Smooth muscle cell (in vitro differentiated cells): ENCODE data around the gene NWD2. TPM values are rescaled to one million over a fixed set of nuclear protein-coding genes. Genes with fewer than 3 reads are reported as not detected.

ENCODE experiments used
- DNase-seq: peaks from one replicate; lab custom pipeline; 2025; ENCODE audit not compliant: unreplicated experiment; lab: John Stamatoyannopoulos, UW
- H2AFZ ChIP-seq: fragments of 200-600 bp; sonication (generic); 2 replicates; pipeline ENCODE4 v1.6.0; 2016; ENCODE audit warnings: antibody characterized with exemption, low read depth, mild to moderate bottlenecking
- H3F3A ChIP-seq: fragments of 200-600 bp; sonication (generic); 2 replicates; pipeline ENCODE4 v1.6.0; 2017; ENCODE audit warnings: antibody characterized with exemption, low read depth
- H3K27ac ChIP-seq: fragments of 200-600 bp; sonication (generic); 2 replicates; pipeline ENCODE4 v1.5.1; 2016; ENCODE audit warnings: low read depth, mild to moderate bottlenecking
- H3K27me3 ChIP-seq: fragments of 200-600 bp; sonication (generic); 2 replicates; pipeline ENCODE4 v1.6.1; 2016; ENCODE audit warnings: low read depth, mild to moderate bottlenecking
- H3K36me3 ChIP-seq: fragments of 200-600 bp; sonication (generic); 2 replicates; pipeline ENCODE4 v1.5.1; 2016; ENCODE audit warnings: low read depth
- H3K4me1 ChIP-seq: fragments of 200-600 bp; sonication (generic); 2 replicates; pipeline ENCODE4 v1.5.1; 2016; ENCODE audit warnings: low read depth
- H3K4me2 ChIP-seq: fragments of 200-600 bp; sonication (generic); 2 replicates; pipeline ENCODE4 v1.6.0; 2016; ENCODE audit warnings: mild to moderate bottlenecking
- H3K4me3 ChIP-seq: fragments of 200-600 bp; sonication (generic); 2 replicates; pipeline ENCODE4 v1.5.1; 2016; ENCODE audit warnings: mild to moderate bottlenecking
- H3K79me2 ChIP-seq: fragments of 200-600 bp; sonication (generic); 2 replicates; pipeline ENCODE4 v1.6.0; 2016; ENCODE audit warnings: low read depth, mild to moderate bottlenecking
- H3K9ac ChIP-seq: fragments of 200-600 bp; sonication (generic); 2 replicates; pipeline ENCODE4 v1.6.0; 2016; ENCODE audit warnings: low read depth
- H3K9me3 ChIP-seq: fragments of 200-600 bp; sonication (generic); replicated peaks from 2 replicates; pipeline ENCODE4 v1.5.1; 2016; ENCODE audit warnings: low read depth
- H4K20me1 ChIP-seq: fragments of 200-600 bp; sonication (generic); 2 replicates; pipeline ENCODE4 v1.6.0; 2016; ENCODE audit warnings: low read depth
- WGBS: methylation state at CpG from one replicate; pipeline ENCODE4 v1.1.7; 2016; ENCODE audit warnings: low lambda C conversion rate; 5-methylcytosine and 5-hydroxymethylcytosine counted together
- polyA plus RNA-seq: library from polyadenylated mRNA; unstranded; fragments of >200 nt; fragmentation: Nextera tagmentation; extraction: Ambion mirVana; gene quantifications from 2 replicates; pipeline ENCODE4 v1.2.1, GENCODE V29; 2016
- total RNA-seq: library from RNA; depleted of rRNA; stranded (reverse); fragments of >200 nt; gene quantifications from 2 replicates; pipeline ENCODE4 v1.2.3, GENCODE V29; 2014
- TF ChIP-seq, protein P1 (sequence below): fragments of 200-600 bp; sonication (generic); IDR thresholded peaks from 2 replicates; pipeline ENCODE4 v1.5.1; 2017; ENCODE audit warnings: borderline replicate concordance, mild to moderate bottlenecking, antibody characterized with exemption; ENCODE audit not compliant: insufficient read depth, poor library complexity, severe bottlenecking

Gene NWD2
- total and polyA plus RNA-seq, 2 experiments from 2014 or later: not detected

DNA sequence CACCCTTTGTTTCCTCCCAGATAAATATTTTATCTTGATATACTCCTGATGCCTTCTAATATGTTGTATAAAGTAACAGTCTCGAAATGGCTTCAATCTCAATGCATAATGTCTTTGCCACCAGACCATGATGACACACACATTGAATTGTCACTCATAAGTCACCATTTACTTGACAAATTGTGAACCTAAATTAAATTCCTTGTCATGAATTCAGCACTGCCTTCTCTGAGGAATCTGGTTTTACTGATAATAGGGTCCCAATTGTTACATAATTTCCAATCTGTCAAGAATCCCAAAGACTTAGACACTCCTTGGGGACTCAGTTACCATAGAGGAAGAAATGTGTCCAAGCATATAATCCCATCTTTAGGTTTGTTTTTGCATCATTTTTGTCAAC lies 82.3 kb downstream of the NWD2 start:
- no peaks in the 10 kb centered on the region for H3F3A ChIP-seq
- no peak for DNase-seq
- H3K4me3 ChIP-seq: no peak overlapping the region
- WGBS: 68% methylated on average over 1 of the region's 1 CpG
- no peak overlapping the region for H3K4me2 ChIP-seq
- H3K36me3 ChIP-seq: no peaks in the 10 kb centered on the region
- H3K27me3 ChIP-seq: no peaks in the 10 kb centered on the region
- no peak overlapping the region for H3K9ac ChIP-seq
- TF ChIP-seq, protein P1, sequence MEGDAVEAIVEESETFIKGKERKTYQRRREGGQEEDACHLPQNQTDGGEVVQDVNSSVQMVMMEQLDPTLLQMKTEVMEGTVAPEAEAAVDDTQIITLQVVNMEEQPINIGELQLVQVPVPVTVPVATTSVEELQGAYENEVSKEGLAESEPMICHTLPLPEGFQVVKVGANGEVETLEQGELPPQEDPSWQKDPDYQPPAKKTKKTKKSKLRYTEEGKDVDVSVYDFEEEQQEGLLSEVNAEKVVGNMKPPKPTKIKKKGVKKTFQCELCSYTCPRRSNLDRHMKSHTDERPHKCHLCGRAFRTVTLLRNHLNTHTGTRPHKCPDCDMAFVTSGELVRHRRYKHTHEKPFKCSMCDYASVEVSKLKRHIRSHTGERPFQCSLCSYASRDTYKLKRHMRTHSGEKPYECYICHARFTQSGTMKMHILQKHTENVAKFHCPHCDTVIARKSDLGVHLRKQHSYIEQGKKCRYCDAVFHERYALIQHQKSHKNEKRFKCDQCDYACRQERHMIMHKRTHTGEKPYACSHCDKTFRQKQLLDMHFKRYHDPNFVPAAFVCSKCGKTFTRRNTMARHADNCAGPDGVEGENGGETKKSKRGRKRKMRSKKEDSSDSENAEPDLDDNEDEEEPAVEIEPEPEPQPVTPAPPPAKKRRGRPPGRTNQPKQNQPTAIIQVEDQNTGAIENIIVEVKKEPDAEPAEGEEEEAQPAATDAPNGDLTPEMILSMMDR: no peak
- no peaks in the 10 kb centered on the region for H3K4me1 ChIP-seq
- no peak overlapping the region for H2AFZ ChIP-seq
- no peak overlapping the region for H3K27ac ChIP-seq
- H3K9me3 ChIP-seq: no peaks in the 10 kb centered on the region
- H3K79me2 ChIP-seq: no peaks in the 10 kb centered on the region
- no peaks in the 10 kb centered on the region for H4K20me1 ChIP-seq

DNA sequence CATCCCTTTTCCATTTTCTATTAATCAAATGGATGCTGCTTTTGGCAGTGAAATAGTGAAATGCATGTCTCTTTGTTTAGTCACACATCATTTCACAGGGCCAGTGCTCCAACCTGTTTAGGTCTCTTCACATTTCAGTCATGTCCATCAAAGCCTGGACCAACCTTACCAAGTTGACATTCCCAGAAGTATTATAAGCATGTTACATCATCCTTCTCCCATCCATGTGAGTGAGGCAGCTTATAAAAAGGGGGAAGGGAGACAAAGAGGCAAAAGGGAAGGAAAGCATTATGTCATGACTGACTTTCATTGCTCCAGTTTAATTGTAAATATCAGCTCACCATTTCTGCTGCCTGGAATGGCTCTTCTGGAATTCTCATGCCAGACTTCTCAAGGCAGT lies 94.4 kb downstream of the NWD2 start:
- Histone ChIP-seq H2AFZ (no peak overlapping the region), H3K4me1 (no peaks in the 10 kb centered on the region), H3K36me3 (no peaks in the 10 kb centered on the region), H3K9me3 (no peaks in the 10 kb centered on the region), H3K79me2 (no peaks in the 10 kb centered on the region), H3K9ac (no peak overlapping the region), H4K20me1 (no peaks in the 10 kb centered on the region), H3F3A (no peaks in the 10 kb centered on the region), H3K4me2 (no peak overlapping the region), H3K4me3 (no peak overlapping the region), H3K27ac (no peak overlapping the region), H3K27me3 (no peaks in the 10 kb centered on the region)
- TF ChIP-seq, protein P1: no peak
- DNase-seq: no peak

GRCh38 chr4:37358748-37359147 lies 114.2 kb downstream of the NWD2 start:
- Histone ChIP-seq H3K4me1 (no peaks in the 10 kb centered on the region), H3F3A (no peaks in the 10 kb centered on the region), H4K20me1 (no peaks in the 10 kb centered on the region), H3K9me3 (no peaks in the 10 kb centered on the region), H3K27me3 (no peaks in the 10 kb centered on the region), H3K27ac (peak overlapping the region; percentile 53), H3K4me2 (peak overlapping the region; percentile 49), H3K4me3 (no peak overlapping the region), H3K9ac (no peak overlapping the region), H3K36me3 (no peaks in the 10 kb centered on the region), H2AFZ (no peak overlapping the region), H3K79me2 (no peaks in the 10 kb centered on the region)
- DNase-seq: no peak
- WGBS: 60% methylated on average over 2 of the region's 2 CpGs
- TF ChIP-seq, protein P1: no peak

DNA sequence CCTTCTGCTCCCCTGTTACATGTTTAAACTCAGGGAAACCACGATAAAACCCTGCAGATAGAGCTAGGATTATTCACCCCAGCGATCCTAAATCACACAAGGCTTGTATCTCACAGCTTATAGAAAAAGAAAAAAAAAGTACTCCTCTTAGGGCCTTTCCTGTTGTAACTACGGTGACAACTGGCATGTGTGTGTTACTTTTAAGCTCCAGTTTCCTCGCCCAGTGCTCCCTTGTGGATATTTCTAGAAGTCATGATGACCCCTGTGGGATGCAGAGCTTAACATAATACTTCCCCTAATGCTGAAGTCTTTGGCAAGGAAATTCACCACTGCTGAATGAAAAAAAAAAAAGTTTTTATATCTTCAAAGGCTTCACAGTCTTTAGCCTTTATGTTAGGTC lies 114.7 kb downstream of the NWD2 start:
- no peaks in the 10 kb centered on the region for H3K36me3 ChIP-seq
- no peak for DNase-seq
- no peaks in the 10 kb centered on the region for H3F3A ChIP-seq
- TF ChIP-seq, protein P1: no peak
- no peak overlapping the region for H3K4me3 ChIP-seq
- no peak overlapping the region for H2AFZ ChIP-seq
- H3K4me2 ChIP-seq: peak overlapping the region; percentile 49
- H3K9me3 ChIP-seq: no peaks in the 10 kb centered on the region
- H3K9ac ChIP-seq: no peak overlapping the region
- H3K4me1 ChIP-seq: no peaks in the 10 kb centered on the region
- 15% methylated on average over 4 of the region's 4 CpGs for WGBS
- no peaks in the 10 kb centered on the region for H4K20me1 ChIP-seq
- H3K79me2 ChIP-seq: no peaks in the 10 kb centered on the region
- peak overlapping the region; percentile 53 for H3K27ac ChIP-seq
- H3K27me3 ChIP-seq: no peaks in the 10 kb centered on the region
